A549 (cell line): ENCODE data around the gene ENOX2.

Source experiments
- BHLHE40 ChIP-seq: IDR thresholded peaks from 2 replicates; pipeline ENCODE4 v1.6.1; 2012; ENCODE audit warnings: low read depth, low read length, inconsistent platforms
- CTCF ChIP-seq: fragments of >200 bp; sonication (Bioruptor Twin); formaldehyde crosslinking; IDR thresholded peaks from 3 replicates; pipeline ENCODE4 v1.5.1; 2016
- EP300 ChIP-seq, 2 experiments: fragments of >200 bp; sonication (Bioruptor Twin); formaldehyde crosslinking; IDR thresholded peaks; 2 replicates in 1 of 2; 3 replicates in 1 of 2; pipeline ENCODE4 v1.6.1; 2016 to 2017
- ESRRA ChIP-seq: fragments of 150-350 bp; IDR thresholded peaks from 2 replicates; pipeline ENCODE4 v1.6.1; 2014; ENCODE audit warnings: mild to moderate bottlenecking, low read length, borderline replicate concordance
- JUN ChIP-seq, 2 experiments: fragments of >200 bp; sonication (Bioruptor Twin); formaldehyde crosslinking; IDR thresholded peaks; 2 replicates in 1 of 2; 3 replicates in 1 of 2; pipeline ENCODE4 v1.6.1; 2016 to 2017
- POLR2A ChIP-seq: IDR thresholded peaks from 2 replicates; pipeline ENCODE4 v1.6.1; 2012; ENCODE audit warnings: mild to moderate bottlenecking, low read length
- POLR2AphosphoS2 ChIP-seq: conservative IDR thresholded peaks from 2 replicates; pipeline ENCODE4 v1.6.1; 2012; ENCODE audit warnings: low read length, improper control_type of control experiment, inconsistent platforms
- RAD21 ChIP-seq, 2 experiments: fragments of >200 bp in 1 of 2; sonication (Bioruptor Twin) in 1 of 2; formaldehyde crosslinking in 1 of 2; IDR thresholded peaks in 1 of 2; conservative IDR thresholded peaks in 1 of 2; 2 replicates in 1 of 2; 3 replicates in 1 of 2; pipeline ENCODE4 v1.6.1; 2012 to 2018; ENCODE audit warnings: inconsistent platforms in 1 of 2
- RFX5 ChIP-seq: fragments of 450-650 bp; IDR thresholded peaks from 2 replicates; pipeline ENCODE4 v1.7.1; 2014; ENCODE audit warnings: antibody characterized with exemption, mild to moderate bottlenecking, moderate library complexity
- SMC3 ChIP-seq: fragments of >200 bp; sonication (Bioruptor Twin); formaldehyde crosslinking; IDR thresholded peaks from 3 replicates; pipeline ENCODE4 v1.6.1; 2018; ENCODE audit warnings: inconsistent platforms

- TF ChIP-seq EP300 (IDR thresholded peaks at IDR 0.05) (no peak), CTCF (no peak), JUN (IDR thresholded peaks at IDR 0.05) (no peak), POLR2AphosphoS2 (no peak), RFX5 (no peak), ESRRA (no peak), RAD21 (conservative IDR thresholded peaks at IDR 0.05 in 1 of 2, IDR thresholded peaks at IDR 0.05 in 1 of 2) (no peak), SMC3 (no peak), POLR2A (no peak), BHLHE40 (no peak)
Measured at GRCh38 chrX:130654409-130654950, 248.5 kb downstream of the ENOX2 start.
